Measurements from ENCODE around the gene CDHR2. TPM values are rescaled to one million over a fixed set of nuclear protein-coding genes. Genes with fewer than 3 reads are reported as not detected.
A peak's percentile ranks its signal among the peaks of the same experiment; 100 is the strongest.

The CDHR2 gene
- total and polyA plus RNA-seq, 4 experiments from 2014 or later = 2.9 TPM; not detected in 2

- peaks cover 7 to 20% (median 13%) of the 10 kb centered on the region in 4 donors for H3K4me1 Mint-ChIP-seq
Observed at GRCh38 chr5:176612855-176613254, 63.7 kb downstream of the CDHR2 start.

GRCh38 chr5:176614805-176615478, 65.8 kb downstream of the CDHR2 start:
- Histone ChIP-seq H3K4me3 (ENCODE audit: low read length in 2 of 2) (no peak overlapping the region), H3K27me3 (ENCODE audit: insufficient read depth, low read length) (peaks cover 19% of the 10 kb centered on the region), H3K9me3 (ENCODE audit: control insufficient read depth in 1 of 2, low read length in 2 of 2) (no peaks in the 10 kb centered on the region), H3K4me1 (ENCODE audit: insufficient read depth, low read length) (peaks cover 18% of the 10 kb centered on the region), H3K27ac (ENCODE audit: low read depth, low read length) (no peak overlapping the region), H3K36me3 (ENCODE audit: insufficient read depth, low read length) (no peaks in the 10 kb centered on the region)
- intact Hi-C loops (cut with micrococcal nuclease) = no loop called here
- no peak overlapping the region for H3K27ac Mint-ChIP-seq
- ChIA-PET POLR2A (ENCODE audit: partially characterized antibody) (no interaction called here), CTCF (ENCODE audit: partially characterized antibody) (no interaction called here)
- no peaks in the 10 kb centered on the region for H3K9me3 Mint-ChIP-seq
- H3K4me3 Mint-ChIP-seq = no peak overlapping the region
- H3K36me3 Mint-ChIP-seq = peaks cover 0 to 1% of the 10 kb centered on the region in 2 donors
- peaks cover 33 to 55% of the 10 kb centered on the region in 2 donors for H3K27me3 Mint-ChIP-seq
- peaks cover 4 to 19% (median 12%) of the 10 kb centered on the region in 4 donors for H3K4me1 Mint-ChIP-seq
- no peak for DNase-seq

More at GRCh38 chr5:176612855-176613254, 63.7 kb downstream of the CDHR2 start:
- no peaks in the 10 kb centered on the region for H3K9me3 ChIP-seq (ENCODE audit: control insufficient read depth in 1 of 2, low read length in 2 of 2)
- peaks cover 8% of the 10 kb centered on the region for H3K4me1 ChIP-seq (ENCODE audit: insufficient read depth, low read length)
- intact Hi-C loops (cut with micrococcal nuclease) = no loop called here
- peaks cover 24 to 51% of the 10 kb centered on the region in 2 donors for H3K27me3 Mint-ChIP-seq
- no peak overlapping the region for H3K4me3 ChIP-seq (ENCODE audit: low read length in 2 of 2)
- H3K27ac Mint-ChIP-seq = no peak overlapping the region
- H3K9me3 Mint-ChIP-seq = peaks cover 0 to 4% (median 0%) of the 10 kb centered on the region in 8 donors
- peaks cover 3% of the 10 kb centered on the region for H3K27me3 ChIP-seq (ENCODE audit: insufficient read depth, low read length)
- ChIA-PET POLR2A (ENCODE audit: partially characterized antibody) (no interaction called here), CTCF (ENCODE audit: partially characterized antibody) (no interaction called here)
- peaks cover 0 to 5% of the 10 kb centered on the region in 2 donors for H3K36me3 Mint-ChIP-seq
- DNase-seq = no peak
- no peak overlapping the region for H3K27ac ChIP-seq (ENCODE audit: low read depth, low read length)
- no peaks in the 10 kb centered on the region for H3K36me3 ChIP-seq (ENCODE audit: insufficient read depth, low read length)
- peak overlapping the region in 1 of 8 donors; percentile 61 for H3K4me3 Mint-ChIP-seq

GRCh38 chr5:176616511-176616910, 67.4 kb downstream of the CDHR2 start:
- POLR2A ChIA-PET (ENCODE audit: partially characterized antibody) = no interaction called here
- Mint-ChIP-seq H3K36me3 (no peaks in the 10 kb centered on the region), H3K4me3 (no peak overlapping the region)

GRCh38 chr5:176618783-176619182, 69.6 kb downstream of the CDHR2 start:
- Mint-ChIP-seq H3K9me3 (peaks cover 0 to 3% (median 0%) of the 10 kb centered on the region in 8 donors), H3K4me3 (peak overlapping the region in 7 of 8 donors; percentile 23 to 75 (median 56)), H3K27me3 (peaks cover 34 to 54% of the 10 kb centered on the region in 2 donors), H3K27ac (no peak overlapping the region), H3K36me3 (no peaks in the 10 kb centered on the region), H3K4me1 (peaks cover 6 to 19% (median 13%) of the 10 kb centered on the region in 4 donors)
- no peak overlapping the region for H3K27ac ChIP-seq (ENCODE audit: low read depth, low read length)
- no peak overlapping the region for H3K4me3 ChIP-seq (ENCODE audit: low read length in 2 of 2)
- H3K27me3 ChIP-seq (ENCODE audit: insufficient read depth, low read length) = peaks cover 35% of the 10 kb centered on the region
- H3K9me3 ChIP-seq (ENCODE audit: control insufficient read depth in 1 of 2, low read length in 2 of 2) = no peaks in the 10 kb centered on the region
- DNase-seq = no peak
- CTCF ChIA-PET (ENCODE audit: partially characterized antibody) = no interaction called here
- intact Hi-C loops (cut with micrococcal nuclease) = no loop called here
- H3K36me3 ChIP-seq (ENCODE audit: insufficient read depth, low read length) = no peaks in the 10 kb centered on the region
- peaks cover 23% of the 10 kb centered on the region for H3K4me1 ChIP-seq (ENCODE audit: insufficient read depth, low read length)
- POLR2A ChIA-PET (ENCODE audit: partially characterized antibody) = no interaction called here

More at GRCh38 chr5:176616511-176616910, 67.4 kb downstream of the CDHR2 start:
- Histone ChIP-seq H3K4me1 (ENCODE audit: insufficient read depth, low read length) (peaks cover 23% of the 10 kb centered on the region), H3K4me3 (ENCODE audit: low read length in 2 of 2) (no peak overlapping the region), H3K27ac (ENCODE audit: low read depth, low read length) (no peak overlapping the region), H3K9me3 (ENCODE audit: control insufficient read depth in 1 of 2, low read length in 2 of 2) (no peaks in the 10 kb centered on the region), H3K27me3 (ENCODE audit: insufficient read depth, low read length) (peaks cover 35% of the 10 kb centered on the region), H3K36me3 (ENCODE audit: insufficient read depth, low read length) (no peaks in the 10 kb centered on the region)
- H3K27ac Mint-ChIP-seq = no peak overlapping the region
- peaks cover 39 to 63% of the 10 kb centered on the region in 2 donors for H3K27me3 Mint-ChIP-seq
- intact Hi-C loops (cut with micrococcal nuclease) = no loop called here
- no peak for DNase-seq
- H3K9me3 Mint-ChIP-seq = peaks cover 0 to 3% (median 0%) of the 10 kb centered on the region in 8 donors
- CTCF ChIA-PET (ENCODE audit: partially characterized antibody) = interaction anchor here (1.7 kb wide), 1 partner anchor 44 kb away, joined by 3 read pairs; no protein-coding TSS in a partner anchor
- H3K4me1 Mint-ChIP-seq = peaks cover 6 to 24% (median 15%) of the 10 kb centered on the region in 4 donors

- no peak overlapping the region for H3K27ac Mint-ChIP-seq
- peaks cover 0 to 3% (median 0%) of the 10 kb centered on the region in 8 donors for H3K9me3 Mint-ChIP-seq
- CTCF ChIA-PET (ENCODE audit: partially characterized antibody) = no interaction called here
- H3K27me3 Mint-ChIP-seq = peaks cover 33 to 51% of the 10 kb centered on the region in 2 donors
- peak; percentile 63 to 77 (median 70) for DNase-seq
- Histone ChIP-seq H3K27ac (ENCODE audit: low read depth, low read length) (no peak overlapping the region), H3K4me3 (ENCODE audit: low read length in 2 of 2) (no peak overlapping the region), H3K36me3 (ENCODE audit: insufficient read depth, low read length) (no peaks in the 10 kb centered on the region), H3K9me3 (ENCODE audit: control insufficient read depth in 1 of 2, low read length in 2 of 2) (no peaks in the 10 kb centered on the region), H3K4me1 (ENCODE audit: insufficient read depth, low read length) (peaks cover 23% of the 10 kb centered on the region), H3K27me3 (ENCODE audit: insufficient read depth, low read length) (peaks cover 35% of the 10 kb centered on the region)
- POLR2A ChIA-PET (ENCODE audit: partially characterized antibody) = no interaction called here
- peaks cover 6 to 19% (median 13%) of the 10 kb centered on the region in 4 donors for H3K4me1 Mint-ChIP-seq
- H3K4me3 Mint-ChIP-seq = peak overlapping the region in 7 of 8 donors; percentile 32 to 75 (median 56)
- intact Hi-C loops (cut with micrococcal nuclease) = no loop called here
- H3K36me3 Mint-ChIP-seq = no peaks in the 10 kb centered on the region
Observed at GRCh38 chr5:176619203-176619568, 70.0 kb downstream of the CDHR2 start.

- intact Hi-C loops (cut with micrococcal nuclease) = no loop called here
- H3K27ac ChIP-seq (ENCODE audit: low read depth, low read length) = no peak overlapping the region
- peaks cover 35% of the 10 kb centered on the region for H3K27me3 ChIP-seq (ENCODE audit: insufficient read depth, low read length)
- Mint-ChIP-seq H3K27ac (no peak overlapping the region), H3K27me3 (peaks cover 34 to 49% of the 10 kb centered on the region in 2 donors), H3K4me1 (peaks cover 6 to 19% (median 13%) of the 10 kb centered on the region in 4 donors), H3K4me3 (peak overlapping the region in 7 of 8 donors; percentile 65 to 87 (median 75)), H3K9me3 (peaks cover 0 to 3% (median 0%) of the 10 kb centered on the region in 8 donors), H3K36me3 (no peaks in the 10 kb centered on the region)
- peaks cover 23% of the 10 kb centered on the region for H3K4me1 ChIP-seq (ENCODE audit: insufficient read depth, low read length)
- no peaks in the 10 kb centered on the region for H3K36me3 ChIP-seq (ENCODE audit: insufficient read depth, low read length)
- H3K4me3 ChIP-seq (ENCODE audit: low read length in 2 of 2) = no peak overlapping the region
- POLR2A ChIA-PET (ENCODE audit: partially characterized antibody) = no interaction called here
- no peaks in the 10 kb centered on the region for H3K9me3 ChIP-seq (ENCODE audit: control insufficient read depth in 1 of 2, low read length in 2 of 2)
- no peak for DNase-seq
- CTCF ChIA-PET (ENCODE audit: partially characterized antibody) = interaction anchor here (0.7 kb wide), 1 partner anchor 811 kb away, joined by 3 read pairs; no protein-coding TSS in a partner anchor
Observed at GRCh38 chr5:176619569-176620332, 70.6 kb downstream of the CDHR2 start.

- Histone ChIP-seq H3K4me3 (ENCODE audit: low read length in 2 of 2) (no peak overlapping the region), H3K27me3 (ENCODE audit: insufficient read depth, low read length) (peaks cover 35% of the 10 kb centered on the region), H3K27ac (ENCODE audit: low read depth, low read length) (no peak overlapping the region), H3K36me3 (ENCODE audit: insufficient read depth, low read length) (no peaks in the 10 kb centered on the region), H3K9me3 (ENCODE audit: control insufficient read depth in 1 of 2, low read length in 2 of 2) (no peaks in the 10 kb centered on the region), H3K4me1 (ENCODE audit: insufficient read depth, low read length) (peaks cover 23% of the 10 kb centered on the region)
- intact Hi-C loops (cut with micrococcal nuclease) = no loop called here
- DNase-seq = no peak
- no peak overlapping the region for H3K27ac Mint-ChIP-seq
- H3K36me3 Mint-ChIP-seq = no peaks in the 10 kb centered on the region
- ChIA-PET POLR2A (ENCODE audit: partially characterized antibody) (no interaction called here), CTCF (ENCODE audit: partially characterized antibody) (interaction anchor here (0.7 kb wide), 1 partner anchor 811 kb away, joined by 3 read pairs; no protein-coding TSS in a partner anchor)
- H3K9me3 Mint-ChIP-seq = peaks cover 0 to 3% (median 0%) of the 10 kb centered on the region in 8 donors
- H3K27me3 Mint-ChIP-seq = peaks cover 32 to 45% of the 10 kb centered on the region in 2 donors
- H3K4me3 Mint-ChIP-seq = peak overlapping the region; percentile 63 to 87 (median 72)
- H3K4me1 Mint-ChIP-seq = peaks cover 6 to 19% (median 13%) of the 10 kb centered on the region in 4 donors
Observed at GRCh38 chr5:176620333-176620981, 71.3 kb downstream of the CDHR2 start.

Measured in CD4-positive, alpha-beta memory T cell (primary cell).